NOMO-1 (cell line): ENCODE data around the gene MAGI1.
A peak's percentile ranks its signal among the peaks of the same experiment; 100 is the strongest.

Source experiments
- DNase-seq, 2 experiments: peaks; one replicate each; lab custom pipeline; 2025; ENCODE audit not compliant: unreplicated experiment in 2 of 2; lab: John Stamatoyannopoulos, UW

The MAGI1 gene

DNA sequence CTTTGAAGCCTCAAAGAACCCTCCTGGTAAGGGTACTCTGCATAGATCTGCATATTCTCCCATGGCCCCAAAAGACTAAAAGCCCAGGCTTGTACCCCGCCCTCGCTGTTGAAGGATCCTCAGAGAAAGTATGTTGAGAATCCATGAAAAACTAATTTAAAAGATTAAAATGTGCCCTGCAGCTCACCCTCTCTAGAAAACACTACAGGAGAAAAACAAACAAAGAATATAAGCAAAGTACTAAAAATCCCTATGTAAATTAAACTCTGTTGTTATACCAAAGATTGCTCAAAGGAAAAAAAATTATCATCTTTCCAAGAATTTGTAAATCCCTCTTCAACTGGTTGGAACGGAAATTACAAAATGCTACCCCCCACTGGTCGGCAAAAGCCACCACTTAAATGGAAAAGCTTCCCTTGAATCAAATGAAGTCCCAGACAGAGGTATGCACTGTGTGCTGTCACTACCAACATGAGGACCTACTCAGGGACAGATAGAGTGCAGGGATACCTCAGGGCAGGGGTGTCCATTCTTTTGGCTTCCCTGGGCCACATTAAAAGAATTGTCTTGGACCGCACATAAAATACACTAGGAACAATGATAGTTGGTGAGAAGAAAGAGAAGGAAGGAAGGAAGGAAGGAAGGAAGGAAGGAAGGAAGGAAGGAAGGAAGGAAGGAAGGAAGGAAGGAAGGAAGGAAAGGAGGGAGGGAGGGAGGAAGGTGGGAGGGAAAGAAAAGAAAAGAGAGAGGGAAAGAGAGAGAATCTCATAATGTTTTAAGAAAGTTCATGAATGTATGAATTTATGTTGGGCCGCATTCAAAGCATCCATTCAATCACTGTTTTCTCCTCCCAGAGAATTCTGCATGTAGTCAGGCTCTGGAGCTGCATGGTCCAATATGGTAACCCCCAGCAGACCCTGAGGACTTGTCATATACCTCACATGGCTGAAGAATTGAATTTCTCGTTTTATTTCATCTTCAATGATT lies 88.1 kb downstream of the MAGI1 start:
- no peak for DNase-seq

DNA sequence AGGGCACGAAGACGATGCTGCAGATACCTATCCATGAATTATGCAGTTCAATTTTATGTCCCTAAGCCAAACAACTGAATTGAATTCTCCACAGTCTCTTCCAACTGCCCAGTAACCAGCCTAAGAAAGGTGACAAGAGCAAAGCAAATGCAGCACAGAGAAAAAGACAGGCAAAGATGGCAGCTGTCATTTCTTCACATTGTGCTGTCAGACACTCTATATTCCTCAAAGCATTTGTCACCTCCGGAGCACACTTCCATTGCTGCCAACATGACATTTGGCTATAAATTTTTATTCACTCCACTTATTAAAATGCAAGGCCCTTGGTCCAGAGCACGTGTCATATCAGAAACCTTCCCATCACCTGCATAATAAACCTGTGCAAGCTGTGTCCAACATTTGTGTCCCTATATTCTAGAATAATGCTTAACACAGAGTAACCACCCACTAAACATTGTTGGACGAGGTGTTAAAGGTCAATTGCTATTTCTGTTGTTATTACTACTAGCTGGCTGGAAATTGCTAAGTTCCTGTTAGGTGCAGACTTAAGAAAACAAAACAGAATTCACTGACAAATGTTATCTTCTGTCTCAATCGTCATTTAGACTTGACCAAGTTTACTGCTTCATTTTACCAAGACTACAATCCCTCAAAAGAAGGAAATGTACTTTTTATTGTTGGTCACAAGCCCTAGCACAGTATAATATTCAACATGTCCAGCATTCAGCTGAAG lies 89.7 kb downstream of the MAGI1 start:
- peak in 1 of 2 experiments; percentile 1 for DNase-seq

DNA sequence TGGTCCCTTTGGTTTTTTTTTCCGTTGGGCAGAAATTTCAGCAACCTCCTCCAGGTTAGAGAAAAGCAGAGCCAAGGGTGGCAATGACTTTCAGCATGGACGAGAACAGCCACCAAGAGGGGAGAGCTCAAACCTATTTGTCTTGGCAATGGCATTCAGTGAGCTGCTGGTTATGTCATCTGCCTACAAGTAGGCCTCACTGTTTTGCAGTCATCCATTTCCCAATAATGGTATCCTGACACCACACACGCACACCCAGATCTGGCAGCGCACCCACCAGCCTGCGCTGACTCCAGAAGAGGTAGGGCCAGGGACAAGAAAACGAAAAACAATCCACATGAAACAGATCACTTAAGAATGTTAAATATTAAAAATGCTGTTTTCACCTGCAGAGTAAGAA lies 92.3 kb downstream of the MAGI1 start:
- no peak for DNase-seq

DNA sequence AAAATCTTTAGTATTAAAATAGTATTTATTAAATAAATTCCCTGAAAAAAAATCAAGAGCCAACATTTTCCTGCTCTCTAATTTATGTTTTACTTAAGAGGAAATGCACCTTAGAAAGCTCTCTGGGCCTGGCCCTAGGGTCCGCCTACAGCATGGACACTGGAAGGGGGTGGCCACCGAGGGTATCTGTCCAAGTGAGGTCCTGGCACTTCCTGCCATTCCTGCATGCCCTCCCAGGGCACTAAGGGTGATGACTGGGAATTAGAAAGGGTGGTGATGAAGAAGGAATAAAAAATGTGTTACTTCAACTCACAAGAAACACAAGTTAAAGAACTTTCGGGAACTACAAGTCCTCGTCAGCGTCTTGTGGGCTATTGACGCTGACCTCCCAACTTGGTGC lies 92.8 kb downstream of the MAGI1 start:
- DNase-seq: no peak

DNA sequence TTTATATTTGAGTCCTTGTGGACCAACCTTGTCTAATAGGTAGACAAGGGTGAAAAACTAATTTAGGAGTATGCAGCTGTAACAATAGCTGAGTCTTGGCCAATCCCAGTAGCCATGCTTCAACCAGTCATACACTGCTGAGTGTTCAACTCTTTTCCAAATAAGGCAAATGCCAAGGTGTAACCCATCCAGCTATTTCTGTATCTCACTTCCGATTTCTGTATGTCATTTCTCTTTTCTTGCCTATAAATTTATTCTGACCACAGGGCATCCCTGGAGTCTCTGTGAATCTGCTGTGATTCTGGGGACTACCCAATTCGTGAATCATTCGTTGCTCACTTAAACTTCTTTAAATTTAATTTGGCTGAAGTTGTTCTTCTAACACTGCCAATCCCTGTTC lies 93.2 kb downstream of the MAGI1 start:
- DNase-seq: peak in 1 of 2 experiments; percentile 43

DNA sequence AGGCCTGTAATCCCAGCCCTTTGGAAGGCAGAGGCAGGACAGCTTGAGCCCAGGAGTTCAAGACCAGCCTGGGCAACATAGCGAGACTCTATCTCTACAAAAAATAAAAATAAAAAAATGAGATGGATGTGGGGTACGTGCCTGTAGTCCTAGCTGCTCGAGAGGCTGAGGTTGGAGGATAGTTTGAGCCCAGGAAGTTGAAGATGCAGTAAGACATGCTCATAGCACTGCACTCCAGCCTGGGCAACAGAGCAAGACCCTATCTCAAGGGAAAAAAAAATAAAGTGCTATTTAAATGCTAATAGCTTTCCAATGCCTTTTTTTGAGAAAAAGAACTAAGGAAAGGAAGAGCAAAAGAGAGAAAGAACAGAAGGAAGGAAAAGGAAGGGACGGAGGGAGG lies 94.5 kb downstream of the MAGI1 start:
- no peak for DNase-seq

DNA sequence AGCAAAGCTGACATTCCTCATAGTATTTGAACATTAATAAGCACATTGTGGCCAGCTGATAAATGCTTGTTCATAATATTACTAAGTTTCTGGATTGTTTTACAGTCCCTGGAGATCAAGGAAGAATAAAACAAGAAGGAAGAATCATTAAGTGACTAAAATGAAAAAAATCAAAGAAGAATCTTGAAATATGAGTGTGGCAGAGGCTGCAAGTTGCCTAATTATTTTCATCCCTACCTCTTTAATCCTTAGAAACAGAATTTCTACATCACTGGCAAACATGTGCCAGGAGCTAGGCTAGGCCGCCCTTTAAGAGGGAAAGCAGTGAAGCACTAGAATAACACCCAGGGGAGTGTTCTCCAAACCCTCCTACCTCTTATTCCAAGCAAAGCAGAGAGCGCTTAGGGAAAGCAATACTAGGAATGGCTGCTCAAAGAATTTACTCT lies 98.9 kb downstream of the MAGI1 start:
- no peak for DNase-seq

DNA sequence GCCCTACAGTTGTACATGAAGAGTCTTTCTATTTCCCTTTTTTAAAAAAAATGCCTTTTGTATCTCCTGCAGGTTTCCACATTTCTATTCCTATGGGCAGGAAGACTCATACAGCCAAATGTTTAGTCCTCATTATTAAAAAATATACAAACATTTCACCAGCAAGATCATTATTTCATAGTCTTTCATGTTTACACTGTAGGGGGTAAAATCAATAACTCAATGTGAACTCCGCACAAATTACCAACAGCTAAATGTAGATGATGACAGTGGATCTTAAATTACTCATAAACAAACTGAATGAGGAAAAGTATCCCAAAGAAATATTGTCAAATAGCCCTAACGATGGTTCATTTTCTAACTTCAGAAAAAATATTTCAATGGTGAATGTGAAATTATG lies 99.5 kb downstream of the MAGI1 start:
- DNase-seq: no peak

DNA sequence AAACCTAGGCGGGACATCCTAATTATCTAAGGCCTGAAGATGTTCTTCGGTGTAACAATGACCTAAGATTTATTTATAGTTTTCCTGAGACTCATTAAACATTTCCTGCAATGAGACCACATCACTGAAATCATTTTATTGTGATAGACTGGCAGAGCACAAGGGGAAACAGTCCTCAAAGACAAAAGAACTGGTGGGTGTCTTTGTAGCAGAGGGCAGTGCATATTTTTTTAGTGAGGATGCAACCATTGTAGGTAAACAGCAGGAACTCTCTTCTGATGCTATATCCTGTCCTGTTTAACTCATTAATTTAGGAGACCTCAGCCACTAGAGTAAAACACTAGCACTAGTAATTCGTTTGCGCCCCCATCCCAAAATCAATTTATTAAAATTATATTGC lies 100.0 kb downstream of the MAGI1 start:
- DNase-seq: no peak

DNA sequence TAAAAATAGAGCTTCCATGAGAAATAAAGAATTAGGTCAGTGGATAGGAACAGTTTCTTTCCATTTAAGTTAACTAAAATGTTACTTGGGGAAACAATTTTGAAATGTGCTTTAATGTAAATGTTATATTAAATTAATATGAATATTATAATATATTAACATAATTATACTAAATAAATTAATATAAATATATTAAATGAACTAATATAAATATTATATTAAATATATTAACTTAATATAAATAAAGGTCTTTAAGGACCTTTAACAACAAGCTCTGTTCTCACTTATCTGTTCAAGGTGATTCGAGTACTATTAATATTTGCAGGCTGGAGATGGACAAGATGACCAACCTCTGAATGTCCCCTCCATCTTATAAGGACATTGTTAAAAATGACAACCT lies 100.6 kb downstream of the MAGI1 start:
- peak in 1 of 2 experiments; percentile 0 for DNase-seq

DNA sequence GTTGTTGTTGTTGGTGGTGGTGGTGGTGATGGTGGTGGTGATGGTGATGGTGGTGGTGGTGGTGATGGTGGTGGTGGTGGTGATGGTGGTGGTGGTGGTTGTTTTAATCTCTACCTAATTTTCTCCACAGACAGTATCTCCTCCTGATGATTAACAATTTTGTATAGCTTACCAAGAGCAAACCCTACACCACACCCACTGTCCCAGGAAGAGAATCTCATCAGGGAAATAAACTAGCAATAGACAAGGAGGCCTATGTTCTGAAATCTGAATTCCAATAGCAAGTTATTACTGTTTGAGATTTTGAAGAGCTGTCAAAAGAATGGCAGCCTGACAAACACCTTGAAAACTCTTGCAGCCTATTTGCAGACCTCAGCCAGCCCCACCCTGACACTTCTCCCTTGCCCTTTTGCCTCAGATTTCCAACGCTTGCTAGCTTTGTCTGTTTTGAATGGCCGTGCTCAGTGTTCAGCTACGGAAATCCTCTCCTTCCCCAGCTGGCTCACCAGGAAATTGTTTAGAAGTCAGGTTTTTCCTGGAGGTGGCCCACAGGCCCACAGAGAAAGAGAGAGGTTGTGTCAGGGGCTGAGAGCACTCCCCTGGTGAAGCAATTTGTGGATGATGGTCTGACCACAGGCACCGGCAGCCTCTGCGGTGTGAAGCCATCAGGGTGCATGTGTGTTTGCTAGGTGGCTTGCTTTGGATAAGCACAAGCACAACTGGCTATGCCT lies 101.6 kb downstream of the MAGI1 start:
- DNase-seq: peak; percentile 62 to 66

DNA sequence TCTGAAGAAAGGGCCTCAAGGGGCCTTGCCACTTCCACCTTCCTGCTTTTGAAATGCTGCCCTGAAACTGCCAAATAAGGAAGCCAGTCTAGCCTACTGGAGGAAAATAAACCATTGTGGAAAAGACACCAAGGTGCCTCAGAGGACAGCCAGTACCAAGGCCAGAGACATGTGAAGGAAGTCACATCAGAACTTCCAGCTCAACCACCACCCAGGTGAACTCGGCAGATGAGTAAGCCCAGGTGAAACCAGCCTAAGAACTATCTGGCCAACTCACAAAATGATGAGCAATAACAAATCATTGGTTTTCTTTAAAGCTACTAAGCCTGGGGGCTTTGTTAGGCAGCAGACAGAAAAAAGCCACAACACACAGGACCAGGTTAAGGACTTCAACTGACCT lies 103.0 kb downstream of the MAGI1 start:
- DNase-seq: peak; percentile 42 to 47

DNA sequence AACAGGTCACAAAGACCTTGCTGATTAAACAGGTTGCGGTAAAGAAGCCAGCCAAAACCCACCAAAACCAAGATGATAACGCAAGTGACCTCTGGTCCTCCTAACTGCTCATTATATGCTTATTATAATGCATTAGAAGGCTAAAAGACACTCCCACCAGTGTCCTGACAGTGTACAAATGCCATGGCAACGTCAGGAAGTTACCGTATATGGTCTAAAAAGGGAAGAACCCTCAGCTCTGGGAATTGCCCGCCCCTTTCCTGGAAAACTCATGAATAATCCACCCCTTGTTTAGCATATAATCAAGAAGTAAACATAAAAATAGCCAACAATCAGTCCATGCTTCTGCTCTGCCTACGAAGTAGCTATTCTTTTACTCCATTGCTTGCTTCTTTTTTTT lies 108.1 kb downstream of the MAGI1 start:
- no peak for DNase-seq

DNA sequence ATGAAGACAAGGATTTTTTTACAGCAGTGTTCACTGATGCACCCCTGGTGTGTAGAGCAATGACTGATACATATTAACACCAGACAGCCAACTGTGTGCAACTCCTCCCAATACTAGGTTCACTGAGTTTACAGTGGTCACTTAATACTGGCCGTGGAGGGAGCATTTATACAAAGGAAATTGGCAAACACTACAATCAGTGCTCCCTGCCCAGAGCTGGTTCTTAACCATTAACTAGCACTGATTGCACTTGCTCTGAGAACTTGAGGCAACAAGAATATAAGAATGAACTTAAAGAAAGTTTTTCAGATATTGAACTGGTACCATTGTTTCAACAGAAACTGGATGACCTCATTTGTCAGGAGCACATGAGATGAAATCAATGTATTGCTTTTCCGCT lies 110.6 kb downstream of the MAGI1 start:
- no peak for DNase-seq

DNA sequence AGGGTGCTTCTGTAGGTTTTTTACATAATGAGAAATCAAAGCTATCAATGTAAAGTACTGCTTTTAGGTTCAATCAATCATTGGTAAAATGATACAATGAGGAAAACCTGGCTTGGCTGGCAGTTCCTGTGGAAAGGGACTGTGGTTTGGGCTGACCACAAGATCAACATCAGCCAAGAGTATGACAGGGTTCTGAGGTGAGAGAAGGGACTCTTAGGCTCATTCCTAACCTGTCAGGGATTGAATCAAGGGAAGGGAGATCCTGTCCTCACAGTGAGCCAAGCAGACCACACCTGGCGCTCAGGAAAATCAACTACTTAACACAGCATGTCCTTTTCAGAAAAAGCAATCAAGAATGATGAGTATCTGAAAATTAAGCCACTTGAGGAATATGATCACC lies 111.1 kb downstream of the MAGI1 start:
- no peak for DNase-seq

DNA sequence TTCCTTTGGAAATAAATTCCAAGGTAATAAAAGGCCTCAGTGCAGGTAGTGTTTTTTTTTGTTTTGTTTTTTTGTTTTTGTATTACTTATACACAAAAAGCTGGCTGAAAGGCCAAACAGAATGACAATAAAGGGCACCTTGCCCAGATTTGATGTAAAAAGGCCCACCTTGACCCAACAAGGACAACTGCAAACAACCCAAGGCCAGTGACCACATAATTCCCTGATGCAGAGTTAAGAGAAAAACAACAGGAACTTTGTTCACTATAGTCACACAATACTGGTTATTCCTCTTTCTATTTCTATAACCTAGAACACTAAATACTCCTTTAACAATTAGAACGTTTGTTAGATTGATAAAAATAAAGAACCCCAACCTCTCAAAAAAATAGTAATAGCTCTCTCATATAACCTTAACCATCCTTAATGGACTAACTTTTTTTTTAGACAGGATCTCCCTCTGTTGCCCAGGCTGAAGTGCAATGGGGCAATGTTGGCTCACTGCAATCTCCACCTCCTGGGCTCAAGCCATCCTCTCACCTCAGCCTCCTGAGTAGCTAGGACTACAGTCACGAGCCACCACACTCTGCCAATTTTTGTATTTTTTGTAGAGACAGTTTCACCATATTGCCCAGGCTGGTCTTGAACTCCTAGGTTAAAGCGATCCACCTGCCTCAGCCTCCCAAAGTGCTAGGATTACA lies 113.3 kb downstream of the MAGI1 start:
- DNase-seq: no peak

DNA sequence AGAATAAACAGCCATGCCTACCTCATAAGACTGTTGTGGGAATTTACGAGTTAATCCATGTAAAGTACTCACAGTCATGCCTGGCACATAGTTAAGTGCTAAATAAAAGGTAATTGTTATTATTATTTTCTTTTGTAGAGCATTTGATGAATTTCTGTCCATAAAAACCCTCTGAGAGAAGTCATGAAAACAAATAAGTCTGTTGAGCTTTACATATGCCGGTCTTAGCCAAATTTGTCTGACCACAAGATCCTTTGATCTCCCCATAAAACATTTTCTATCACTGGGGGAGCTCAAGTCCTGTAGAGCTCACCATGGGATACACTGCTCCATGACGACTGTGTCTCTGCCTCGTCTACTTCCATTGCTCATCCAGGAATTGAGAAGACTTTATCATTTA lies 114.0 kb downstream of the MAGI1 start:
- no peak for DNase-seq

DNA sequence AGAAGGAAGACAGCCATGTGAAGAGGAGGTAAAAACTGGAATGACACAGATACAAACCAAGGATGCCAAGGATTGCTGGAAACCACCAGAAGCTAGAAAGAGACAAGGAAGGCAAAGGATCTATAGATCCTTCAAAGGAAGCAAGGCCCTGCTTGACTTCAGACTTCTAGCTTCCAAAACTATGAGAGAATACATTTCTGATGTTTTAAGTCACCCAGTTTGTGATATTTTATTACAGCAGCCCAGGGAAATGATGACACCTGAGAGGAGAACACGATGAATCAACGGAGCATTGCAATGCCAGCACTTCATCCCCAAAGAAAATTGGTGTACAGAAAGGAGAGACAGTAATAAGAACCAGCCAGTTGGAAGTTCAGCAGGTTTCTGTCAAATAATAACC lies 116.3 kb downstream of the MAGI1 start:
- DNase-seq: no peak

DNA sequence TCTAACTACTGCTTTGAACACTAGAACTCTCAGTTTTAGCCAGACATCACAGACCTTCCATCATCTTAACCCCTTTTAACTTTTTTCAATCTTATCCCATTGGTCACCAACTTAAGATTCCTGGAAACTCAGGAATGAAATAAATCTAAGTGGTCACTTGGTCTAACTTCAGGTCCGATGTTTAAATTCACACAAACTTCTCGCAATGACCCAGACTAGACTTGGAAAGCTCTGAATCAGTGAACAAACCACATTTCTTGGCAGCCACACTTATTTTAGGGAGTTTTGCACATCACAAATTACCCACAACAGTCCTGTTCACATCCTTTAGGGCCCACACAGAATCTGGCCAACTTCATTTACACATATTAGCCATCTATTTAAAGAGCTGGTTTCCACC lies 118.9 kb downstream of the MAGI1 start:
- no peak for DNase-seq

DNA sequence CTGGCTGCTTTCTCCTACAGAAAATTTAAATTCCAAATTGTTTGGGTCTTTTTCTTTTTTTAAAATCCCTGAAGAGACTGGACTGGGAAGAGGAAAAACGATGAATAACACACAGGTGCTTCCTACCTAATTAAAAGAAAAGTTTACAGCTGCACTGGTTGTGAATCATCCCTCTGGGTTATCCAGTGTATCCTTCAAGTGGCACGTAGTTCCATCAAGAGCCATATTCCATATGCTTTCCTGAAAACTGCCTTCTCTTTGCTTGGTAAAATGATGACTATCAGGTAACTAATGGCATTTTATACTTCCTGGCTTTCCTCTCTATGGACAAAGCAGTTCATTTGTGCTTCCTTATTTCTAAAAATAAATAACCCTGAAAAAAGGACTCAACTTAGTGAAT lies 123.2 kb downstream of the MAGI1 start:
- no peak for DNase-seq
